Measurements from ENCODE around the gene HNRNPR.
"Not testable (repeated sequence)": the region's sequence is repeated elsewhere in the genome, so short reads cannot be mapped to it uniquely, and the experiment has no call there.

Gene HNRNPR

GRCh38 chr1:23276531-23276930, 67.6 kb downstream of the HNRNPR start:
- H3K27me3 ChIP-seq (ENCODE audit: insufficient read depth, low read depth), result no peaks in the 10 kb centered on the region
- no peak overlapping the region for H3K9ac ChIP-seq
- no peaks in the 10 kb centered on the region for H4K20me1 ChIP-seq (ENCODE audit: insufficient read depth)
- no peak overlapping the region for H3K4me3 ChIP-seq (IDR thresholded peaks at IDR 0.05; ENCODE audit: insufficient read depth, low read depth, low read length)
- no peaks in the 10 kb centered on the region for H3K79me2 ChIP-seq (ENCODE audit: insufficient read depth, low read depth)
- no peak overlapping the region for H3K4me2 ChIP-seq
- H3K4me1 ChIP-seq (ENCODE audit: low read depth, poor library complexity, severe bottlenecking), result no peaks in the 10 kb centered on the region
- no peak for TF ChIP-seq CTCF (conservative IDR thresholded peaks at IDR 0.05; ENCODE audit: low read depth, low read length)
- H3K27ac ChIP-seq, result no peak overlapping the region
- no peak overlapping the region for H2AFZ ChIP-seq (ENCODE audit: low read depth)
- H3K36me3 ChIP-seq (ENCODE audit: insufficient read depth), result no peaks in the 10 kb centered on the region

GRCh38 chr1:23274134-23274505, 70.0 kb downstream of the HNRNPR start:
- H3K4me1 ChIP-seq (ENCODE audit: low read depth, poor library complexity, severe bottlenecking), result no peaks in the 10 kb centered on the region
- H2AFZ ChIP-seq (ENCODE audit: low read depth), result no peak overlapping the region
- H3K79me2 ChIP-seq (ENCODE audit: insufficient read depth, low read depth), result no peaks in the 10 kb centered on the region
- H3K4me2 ChIP-seq, result no peak overlapping the region
- H3K36me3 ChIP-seq (ENCODE audit: insufficient read depth), result no peaks in the 10 kb centered on the region
- H3K27me3 ChIP-seq (ENCODE audit: insufficient read depth, low read depth), result no peaks in the 10 kb centered on the region
- H3K9ac ChIP-seq, result no peak overlapping the region
- TF ChIP-seq CTCF (conservative IDR thresholded peaks at IDR 0.05; ENCODE audit: low read depth, low read length), result no peak
- no peak overlapping the region for H3K4me3 ChIP-seq (IDR thresholded peaks at IDR 0.05; ENCODE audit: insufficient read depth, low read depth, low read length)
- no peak overlapping the region for H3K27ac ChIP-seq
- H4K20me1 ChIP-seq (ENCODE audit: insufficient read depth), result no peaks in the 10 kb centered on the region

- H3K36me3 ChIP-seq (ENCODE audit: insufficient read depth), result no peaks in the 10 kb centered on the region
- no peak for TF ChIP-seq CTCF (conservative IDR thresholded peaks at IDR 0.05; ENCODE audit: low read depth, low read length)
- H3K9ac ChIP-seq, result no peak overlapping the region
- no peaks in the 10 kb centered on the region for H3K27me3 ChIP-seq (ENCODE audit: insufficient read depth, low read depth)
- H3K79me2 ChIP-seq (ENCODE audit: insufficient read depth, low read depth), result no peaks in the 10 kb centered on the region
- H2AFZ ChIP-seq (ENCODE audit: low read depth), result no peak overlapping the region
- H3K4me2 ChIP-seq, result no peak overlapping the region
- no peak overlapping the region for H3K27ac ChIP-seq
- no peaks in the 10 kb centered on the region for H3K4me1 ChIP-seq (ENCODE audit: low read depth, poor library complexity, severe bottlenecking)
- no peaks in the 10 kb centered on the region for H4K20me1 ChIP-seq (ENCODE audit: insufficient read depth)
- H3K4me3 ChIP-seq (IDR thresholded peaks at IDR 0.05; ENCODE audit: insufficient read depth, low read depth, low read length), result no peak overlapping the region
Measured at GRCh38 chr1:23273450-23274133, 70.5 kb downstream of the HNRNPR start.

- Histone ChIP-seq H3K27me3 (ENCODE audit: insufficient read depth, low read depth) (no peaks in the 10 kb centered on the region), H3K36me3 (ENCODE audit: insufficient read depth) (no peaks in the 10 kb centered on the region), H3K4me3 (IDR thresholded peaks at IDR 0.05; ENCODE audit: insufficient read depth, low read depth, low read length) (no peak overlapping the region), H2AFZ (ENCODE audit: low read depth) (no peak overlapping the region), H3K4me2 (no peak overlapping the region), H4K20me1 (ENCODE audit: insufficient read depth) (no peaks in the 10 kb centered on the region), H3K27ac (no peak overlapping the region), H3K9ac (no peak overlapping the region), H3K79me2 (ENCODE audit: insufficient read depth, low read depth) (no peaks in the 10 kb centered on the region), H3K4me1 (ENCODE audit: low read depth, poor library complexity, severe bottlenecking) (no peaks in the 10 kb centered on the region)
- no peak for TF ChIP-seq CTCF (conservative IDR thresholded peaks at IDR 0.05; ENCODE audit: low read depth, low read length)
Measured at GRCh38 chr1:23263380-23263887, 80.7 kb downstream of the HNRNPR start.

GRCh38 chr1:23258082-23258481, 86.0 kb downstream of the HNRNPR start:
- H3K4me3 ChIP-seq (IDR thresholded peaks at IDR 0.05; ENCODE audit: insufficient read depth, low read depth, low read length); H4K20me1 ChIP-seq (ENCODE audit: insufficient read depth); H3K27ac ChIP-seq; H3K4me1 ChIP-seq (ENCODE audit: low read depth, poor library complexity, severe bottlenecking); H3K27me3 ChIP-seq (ENCODE audit: insufficient read depth, low read depth); H2AFZ ChIP-seq (ENCODE audit: low read depth); H3K4me2 ChIP-seq; H3K9ac ChIP-seq; H3K36me3 ChIP-seq (ENCODE audit: insufficient read depth); H3K79me2 ChIP-seq (ENCODE audit: insufficient read depth, low read depth): not testable (repeated sequence)

- H3K9ac ChIP-seq; H3K27me3 ChIP-seq (ENCODE audit: insufficient read depth, low read depth); H2AFZ ChIP-seq (ENCODE audit: low read depth); H3K4me1 ChIP-seq (ENCODE audit: low read depth, poor library complexity, severe bottlenecking); H3K79me2 ChIP-seq (ENCODE audit: insufficient read depth, low read depth); H3K27ac ChIP-seq; H3K36me3 ChIP-seq (ENCODE audit: insufficient read depth); H3K4me2 ChIP-seq; H4K20me1 ChIP-seq (ENCODE audit: insufficient read depth); H3K4me3 ChIP-seq (IDR thresholded peaks at IDR 0.05; ENCODE audit: insufficient read depth, low read depth, low read length): not testable (repeated sequence)
Measured at GRCh38 chr1:23257371-23257770, 86.7 kb downstream of the HNRNPR start.

All from KMS-11 (cell line).